ENCODE results near the gene GCNA.
"Not testable (repeated sequence)": the region's sequence is repeated elsewhere in the genome, so short reads cannot be mapped to it uniquely, and the experiment has no call there.

The GCNA gene

GRCh38 chrX:71640002-71640401, 61.8 kb downstream of the GCNA start:
- DNase-seq (ENCODE audit: insufficient read length, low spot score), result no peak
- no peak for TF ChIP-seq CTCF (IDR thresholded peaks at IDR 0.05; ENCODE audit: insufficient read depth, missing control alignments)
- no peak for FAIRE-seq

- not testable (repeated sequence) for FAIRE-seq
Measured at GRCh38 chrX:71644406-71644805, 66.2 kb downstream of the GCNA start.

GRCh38 chrX:71650333-71650969, 72.2 kb downstream of the GCNA start:
- FAIRE-seq (no peak), DNase-seq (ENCODE audit: insufficient read length, low spot score) (no peak)
- no peak for TF ChIP-seq CTCF (IDR thresholded peaks at IDR 0.05; ENCODE audit: insufficient read depth, missing control alignments)

More at GRCh38 chrX:71644406-71644805, 66.2 kb downstream of the GCNA start:
- not testable (repeated sequence) for DNase-seq (ENCODE audit: insufficient read length, low spot score)

- peak; percentile 6 for FAIRE-seq
- no peak for DNase-seq (ENCODE audit: insufficient read length, low spot score)
- TF ChIP-seq CTCF (IDR thresholded peaks at IDR 0.05; ENCODE audit: insufficient read depth, missing control alignments), result peak; percentile 68
Measured at GRCh38 chrX:71652405-71652804, 74.2 kb downstream of the GCNA start.

GRCh38 chrX:71653344-71653743, 75.1 kb downstream of the GCNA start:
- no peak for TF ChIP-seq CTCF (IDR thresholded peaks at IDR 0.05; ENCODE audit: insufficient read depth, missing control alignments)
- FAIRE-seq (no peak), DNase-seq (ENCODE audit: insufficient read length, low spot score) (no peak)

- TF ChIP-seq CTCF (IDR thresholded peaks at IDR 0.05; ENCODE audit: insufficient read depth, missing control alignments), result no peak
- no peak for DNase-seq (ENCODE audit: insufficient read length, low spot score)
- FAIRE-seq, result no peak
Measured at GRCh38 chrX:71657267-71657666, 79.0 kb downstream of the GCNA start.

GRCh38 chrX:71659342-71659741, 81.1 kb downstream of the GCNA start:
- no peak for FAIRE-seq
- DNase-seq (ENCODE audit: insufficient read length, low spot score), result no peak
- TF ChIP-seq CTCF (IDR thresholded peaks at IDR 0.05; ENCODE audit: insufficient read depth, missing control alignments), result no peak

GRCh38 chrX:71659959-71660358, 81.7 kb downstream of the GCNA start:
- FAIRE-seq, result no peak
- TF ChIP-seq CTCF (IDR thresholded peaks at IDR 0.05; ENCODE audit: insufficient read depth, missing control alignments), result no peak

More at GRCh38 chrX:71659959-71660358, 81.7 kb downstream of the GCNA start:
- DNase-seq (ENCODE audit: insufficient read length, low spot score), result no peak
